ENCODE results near the gene FAM168B. TPM values are rescaled to one million over a fixed set of nuclear protein-coding genes. Genes with fewer than 3 reads are reported as not detected.

Gene FAM168B, protein sequence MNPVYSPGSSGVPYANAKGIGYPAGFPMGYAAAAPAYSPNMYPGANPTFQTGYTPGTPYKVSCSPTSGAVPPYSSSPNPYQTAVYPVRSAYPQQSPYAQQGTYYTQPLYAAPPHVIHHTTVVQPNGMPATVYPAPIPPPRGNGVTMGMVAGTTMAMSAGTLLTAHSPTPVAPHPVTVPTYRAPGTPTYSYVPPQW
- 101 and 144 TPM in 2 replicates for total RNA-seq

DNA sequence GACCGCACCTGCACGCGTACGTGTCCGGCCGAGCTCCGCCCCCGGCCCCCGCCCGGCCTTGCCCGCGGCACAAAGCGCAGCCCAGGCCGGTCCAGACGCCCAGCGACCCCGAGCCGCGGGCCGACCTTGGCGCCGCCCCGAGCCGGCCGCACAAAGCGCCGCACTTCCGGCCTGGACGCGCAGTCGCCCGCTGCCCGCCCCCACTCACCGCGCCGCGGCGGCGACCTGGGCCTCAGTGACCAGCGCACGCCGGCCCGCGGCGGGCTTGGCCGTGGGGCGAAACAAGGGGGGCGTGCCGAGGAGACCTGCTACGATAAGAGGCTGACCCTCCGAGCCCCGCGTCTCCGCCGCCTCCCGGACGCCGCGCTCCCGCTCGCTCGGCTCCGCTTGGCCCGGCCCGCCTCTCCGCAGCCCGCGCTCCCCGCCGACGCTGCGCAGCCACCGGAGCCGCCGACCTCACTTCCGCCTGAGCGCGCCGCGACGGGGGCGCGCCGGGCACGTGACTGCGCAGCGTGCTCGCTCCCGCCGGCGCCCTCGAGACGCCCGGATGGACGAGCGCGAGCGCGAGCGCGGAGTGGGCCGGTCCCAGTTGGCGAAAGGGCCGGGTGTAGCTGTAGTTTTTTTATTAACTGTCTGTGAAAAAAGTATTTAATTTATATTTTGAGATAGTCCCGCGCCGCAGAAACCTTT is at the start of gene FAM168B:
TSS of gene FAM168B (minus strand) at position 455 of the 690 bp plus-strand sequence. CDS start 10,814 bp downstream, outside the sequence.

GRCh38 chr2:131105156-131105949 is 12.1 kb upstream of the FAM168B start, which contains the start of gene PLEKHB2:
Gene PLEKHB2, plus strand, starts transcription at chr2:131105336. Its CDS starts 15,606 bp downstream, at chr2:131120942.

Other genes with a start within 250 kb of the FAM168B start
- gene PLEKHB2, start 11.9 kb upstream of the FAM168B start, total RNA-seq, result 29.4 and 72.8 TPM in 2 replicates
- not detected in 2 replicates for gene POTEE, start 116.1 kb upstream of the FAM168B start, total RNA-seq